CD4-positive, alpha-beta T cell treated with Interleukin-15 for 1 hour (primary cell): ENCODE measurements around the gene ITGB8.
"Not testable (repeated sequence)": the region's sequence is repeated elsewhere in the genome, so short reads cannot be mapped to it uniquely, and the experiment has no call there.

Experiments
- DNase-seq: peaks from one replicate; pipeline ENCODE4 v3.0.0-alpha.2; 2020

ITGB8 gene

DNA sequence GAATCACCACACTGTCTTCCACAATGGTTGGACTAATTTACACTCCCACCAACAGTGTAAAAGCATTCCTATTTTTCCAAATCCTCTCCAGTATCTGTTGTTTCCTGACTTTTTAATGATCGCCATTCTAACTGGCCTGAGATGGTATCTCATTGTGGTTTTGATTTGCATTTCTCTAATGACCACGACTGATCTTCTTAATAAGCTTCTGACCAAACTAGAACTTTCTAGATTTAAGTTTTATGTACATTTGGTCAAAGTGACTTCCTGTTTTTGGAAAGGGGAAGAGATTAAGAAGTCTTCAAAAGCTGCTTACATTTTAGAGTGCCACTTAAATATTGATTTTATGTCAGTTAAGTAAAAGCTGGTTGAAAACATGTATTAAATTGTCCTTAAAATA, 58.5 kb downstream of the ITGB8 start:
- not testable (repeated sequence) for DNase-seq

DNA sequence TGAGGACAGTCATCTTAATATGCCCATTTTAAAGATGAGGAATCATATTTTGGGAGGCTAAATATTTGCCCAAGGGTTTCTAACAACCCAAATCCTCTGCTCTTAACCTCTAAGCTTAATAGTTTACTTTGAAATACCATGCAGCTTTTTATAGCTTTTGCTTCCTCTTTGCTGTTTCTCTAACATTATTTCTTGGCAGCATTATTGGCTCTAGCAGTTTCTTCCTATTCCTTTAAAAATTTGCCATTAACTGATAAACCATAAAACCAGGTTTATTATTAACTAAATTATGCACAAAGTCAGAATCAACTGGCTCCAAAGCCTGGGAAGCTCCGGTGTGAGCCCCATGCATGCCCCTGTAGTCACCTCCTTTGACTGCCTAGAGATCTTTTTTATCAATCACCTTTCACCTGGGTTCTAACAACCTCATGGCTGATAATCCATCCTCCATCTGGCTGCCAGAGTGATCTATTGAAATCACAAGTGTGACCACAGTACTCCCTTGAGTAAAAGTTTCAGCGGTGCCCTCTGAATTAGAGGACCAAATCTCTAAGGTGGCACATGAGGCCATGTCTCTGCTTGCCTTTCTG, 62.4 kb downstream of the ITGB8 start:
- DNase-seq: no peak

DNA sequence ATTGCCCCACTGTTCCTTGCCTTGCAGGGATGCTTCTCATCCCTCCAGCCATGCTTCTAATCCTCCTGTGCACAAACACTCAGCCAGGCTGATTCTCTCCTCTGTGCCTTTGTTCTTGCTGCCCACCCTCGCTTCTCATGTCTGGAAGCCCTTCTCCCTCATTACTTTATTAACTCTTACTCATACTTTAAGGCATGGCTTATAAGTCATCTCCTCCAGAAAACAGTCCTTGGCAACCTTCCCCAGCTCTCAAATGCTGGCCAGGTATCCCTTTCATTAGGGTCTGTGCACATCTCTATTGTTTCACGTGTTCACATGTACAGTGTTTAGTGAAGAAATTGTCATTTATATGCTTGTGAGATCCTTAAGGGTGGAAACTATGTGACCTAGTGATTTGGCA, 62.9 kb downstream of the ITGB8 start:
- no peak for DNase-seq

DNA sequence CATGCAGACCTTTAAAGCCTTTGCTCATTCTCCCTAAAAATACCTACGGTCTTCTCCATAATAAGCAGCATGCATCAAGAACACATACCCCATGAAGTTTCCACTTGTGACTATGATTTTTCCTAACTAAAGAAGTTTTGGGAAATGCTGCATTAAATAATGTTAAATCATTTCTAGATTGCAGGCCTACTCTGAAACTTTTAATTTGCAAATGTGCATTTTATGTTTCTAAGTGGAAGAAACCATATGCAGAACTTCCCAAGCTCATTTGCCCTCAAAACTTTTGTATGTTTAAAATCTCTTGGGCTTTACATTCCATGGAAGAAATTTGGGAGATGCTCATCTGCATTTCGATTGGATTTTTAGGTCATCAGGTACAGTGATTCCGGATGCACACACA, 63.6 kb downstream of the ITGB8 start:
- DNase-seq: no peak

DNA sequence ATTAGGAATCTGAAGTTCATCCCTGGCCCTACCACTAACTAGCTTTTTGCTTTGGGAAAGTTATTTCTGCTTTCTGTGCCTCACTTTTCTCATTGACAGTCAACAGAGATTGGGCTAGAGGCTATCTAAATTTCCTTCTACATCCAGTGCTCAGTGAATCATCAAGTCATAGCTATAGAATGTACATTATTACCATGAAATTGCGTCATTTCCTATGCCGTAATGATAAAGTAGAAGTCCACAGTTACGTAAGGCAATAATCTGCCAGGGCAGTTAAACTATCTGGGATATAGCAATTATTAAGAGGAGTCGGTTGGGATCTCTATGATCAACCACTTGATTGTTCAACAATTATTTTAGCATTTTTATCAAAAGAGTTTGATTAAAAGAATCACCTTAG, 64.4 kb downstream of the ITGB8 start:
- no peak for DNase-seq

DNA sequence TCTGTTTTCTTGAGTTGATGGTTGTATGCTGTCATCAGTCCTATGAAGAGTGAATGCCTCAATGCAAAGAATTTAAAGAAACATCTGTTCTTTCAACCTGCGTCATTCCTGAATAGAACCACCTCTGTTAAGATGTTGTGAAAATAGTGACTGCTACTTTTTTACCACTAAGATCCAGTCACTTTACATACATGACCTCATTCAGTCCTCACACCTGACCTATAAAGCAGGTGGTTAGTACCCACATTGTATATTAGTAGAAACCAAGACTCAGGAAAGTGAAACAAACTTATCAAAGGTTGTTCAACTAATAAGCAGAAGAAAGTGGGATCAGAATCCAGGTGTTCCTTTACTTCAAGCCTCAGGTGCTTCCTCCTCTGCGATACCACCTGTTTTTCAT, 64.8 kb downstream of the ITGB8 start:
- DNase-seq: no peak

DNA sequence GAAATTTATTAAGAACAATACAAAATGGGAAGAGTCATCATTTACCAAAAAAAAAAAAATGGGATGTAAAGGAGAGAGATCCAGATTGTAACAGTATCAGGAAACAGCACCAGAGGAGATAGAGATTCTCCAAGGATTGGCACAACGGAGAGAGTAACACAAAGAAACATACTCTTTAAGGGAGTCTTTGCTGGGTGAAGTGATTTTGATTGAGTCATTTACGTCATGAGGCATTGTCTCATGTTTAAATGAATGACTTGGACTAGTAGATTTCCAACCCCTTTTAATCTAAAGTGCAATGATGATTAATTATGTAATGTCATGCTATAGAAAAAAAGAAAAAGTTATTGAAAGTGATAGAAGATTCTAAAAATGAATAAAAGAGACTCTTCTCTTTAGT, 68.8 kb downstream of the ITGB8 start:
- no peak for DNase-seq

DNA sequence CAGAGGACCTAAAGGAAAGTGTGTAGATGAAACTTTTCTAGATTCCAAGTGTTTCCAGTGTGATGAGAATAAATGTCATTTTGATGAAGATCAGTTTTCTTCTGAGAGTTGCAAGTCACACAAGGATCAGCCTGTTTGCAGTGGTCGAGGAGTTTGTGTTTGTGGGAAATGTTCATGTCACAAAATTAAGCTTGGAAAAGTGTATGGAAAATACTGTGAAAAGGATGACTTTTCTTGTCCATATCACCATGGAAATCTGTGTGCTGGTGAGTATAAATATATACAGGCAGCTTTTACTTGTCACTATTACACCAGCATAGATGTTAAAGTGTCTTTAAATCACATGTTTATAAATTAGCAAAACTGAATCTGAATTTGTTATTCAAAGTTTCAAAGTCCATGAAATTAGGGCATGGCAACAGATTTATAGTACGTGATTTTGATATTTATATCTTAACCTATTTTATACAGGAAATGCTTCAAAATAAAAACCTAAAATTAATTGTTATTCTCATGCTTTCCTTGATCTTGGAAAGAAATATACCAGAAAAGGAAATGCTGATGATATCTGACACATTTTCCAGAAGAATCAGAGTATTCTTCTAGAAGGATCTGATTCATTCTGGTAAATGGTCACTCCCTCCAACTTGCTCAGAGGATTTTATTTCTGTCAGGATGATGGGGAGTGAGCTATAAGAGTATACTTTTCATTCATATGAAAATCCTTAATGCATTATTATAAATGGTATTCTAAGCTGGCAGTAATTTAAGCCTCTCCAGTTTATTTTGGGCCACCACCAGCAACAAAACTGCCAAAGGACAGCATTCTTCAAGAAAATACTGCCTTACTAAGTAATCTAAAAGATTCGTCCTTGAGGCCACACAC, 71.4 kb downstream of the ITGB8 start:
- DNase-seq: no peak

DNA sequence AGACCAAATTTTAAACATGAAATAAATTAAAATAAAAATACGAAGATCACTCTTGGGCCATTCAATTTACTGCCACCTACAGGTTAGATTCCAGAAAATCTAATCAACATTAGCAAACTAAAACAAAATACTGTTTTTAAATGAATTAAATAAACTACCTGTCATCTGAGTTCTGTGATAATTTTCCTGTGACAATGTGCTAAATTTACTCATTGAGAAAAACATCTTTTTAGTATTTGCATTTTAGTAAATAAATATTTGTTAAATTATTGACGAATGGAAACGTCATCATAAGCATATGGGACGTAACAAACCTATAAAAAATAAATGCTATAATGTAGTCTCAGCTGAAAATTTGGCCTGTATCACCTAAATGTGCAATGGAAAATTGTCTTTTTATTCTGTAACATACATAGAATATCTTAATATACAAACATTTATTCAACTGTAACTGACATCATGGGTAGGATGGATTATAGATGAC, 72.1 kb downstream of the ITGB8 start:
- no peak for DNase-seq

DNA sequence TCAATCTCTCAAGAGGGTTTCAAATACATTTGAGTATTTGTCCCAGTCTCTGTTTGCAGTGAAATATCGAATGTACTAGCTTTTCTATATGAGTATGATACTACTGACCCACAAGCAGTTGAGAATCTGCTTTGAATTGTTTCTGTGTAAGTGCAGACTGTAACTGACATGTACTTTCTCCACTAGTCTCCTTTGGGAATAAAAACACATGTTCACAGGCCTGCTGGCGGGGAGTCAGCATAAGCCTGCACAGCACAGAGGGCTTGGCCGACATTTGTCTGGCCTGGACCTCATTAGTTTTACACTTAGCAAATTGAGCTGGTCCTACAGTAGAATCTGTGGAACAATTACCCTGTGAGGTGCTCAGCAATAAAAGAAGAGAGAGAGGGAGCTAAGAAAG, 72.6 kb downstream of the ITGB8 start:
- no peak for DNase-seq

DNA sequence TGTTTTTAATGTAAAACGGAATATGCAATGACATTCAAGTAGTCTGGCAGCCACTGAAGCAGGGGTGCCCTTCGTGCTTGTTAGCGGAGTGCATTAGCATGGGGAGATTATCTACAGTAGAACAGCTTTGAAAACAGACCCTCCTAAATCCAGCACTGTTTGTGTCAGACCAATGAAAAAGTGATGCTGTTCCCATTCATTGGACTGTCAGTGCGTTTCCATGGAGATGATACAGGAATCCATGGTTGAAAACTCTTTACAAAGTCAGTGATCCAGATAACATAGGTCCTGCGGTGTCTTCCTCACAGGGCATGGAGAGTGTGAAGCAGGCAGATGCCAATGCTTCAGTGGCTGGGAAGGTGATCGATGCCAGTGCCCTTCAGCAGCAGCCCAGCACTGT, 73.6 kb downstream of the ITGB8 start:
- DNase-seq: no peak

DNA sequence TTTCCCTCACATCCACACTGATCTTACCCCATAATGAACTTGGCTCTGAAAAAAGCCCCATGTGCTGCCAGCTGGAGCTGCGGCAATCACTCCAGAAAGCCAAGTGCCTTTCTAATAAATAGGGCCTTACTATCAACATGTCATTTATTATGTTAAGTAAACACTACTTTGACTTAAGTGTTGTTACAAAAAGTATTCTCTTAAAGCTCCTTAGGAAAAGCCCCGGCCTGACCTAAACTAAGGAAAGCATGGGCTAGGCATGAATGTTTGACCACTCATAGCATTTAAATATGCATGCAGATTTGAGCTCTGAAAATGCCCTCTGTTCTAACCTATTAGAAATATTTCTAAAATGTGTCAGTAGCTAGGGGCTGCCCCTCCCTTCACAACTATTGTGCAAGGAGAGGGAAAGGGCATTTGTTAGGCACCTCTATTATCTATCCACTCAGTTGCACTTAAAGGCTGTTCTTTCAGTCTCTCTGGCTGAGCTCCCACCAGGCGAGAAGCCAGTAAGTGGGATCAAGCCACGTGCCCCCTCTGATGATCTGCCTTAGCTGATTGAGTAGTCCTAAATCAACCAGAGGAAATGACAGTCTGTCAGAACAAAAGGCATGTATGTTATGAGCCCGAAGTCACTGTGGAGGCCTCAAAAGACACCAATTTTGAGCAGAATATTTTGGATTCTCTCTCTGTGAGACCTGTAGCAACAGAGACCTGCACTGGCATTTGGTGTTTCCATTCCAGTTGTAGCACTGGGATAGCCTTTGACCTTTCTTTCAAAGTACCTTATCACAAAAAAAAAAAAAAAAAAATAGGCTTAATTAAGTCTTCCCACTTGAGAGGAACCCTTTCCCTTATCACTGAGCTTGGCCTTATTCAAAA, 77.1 kb downstream of the ITGB8 start:
- no peak for DNase-seq

DNA sequence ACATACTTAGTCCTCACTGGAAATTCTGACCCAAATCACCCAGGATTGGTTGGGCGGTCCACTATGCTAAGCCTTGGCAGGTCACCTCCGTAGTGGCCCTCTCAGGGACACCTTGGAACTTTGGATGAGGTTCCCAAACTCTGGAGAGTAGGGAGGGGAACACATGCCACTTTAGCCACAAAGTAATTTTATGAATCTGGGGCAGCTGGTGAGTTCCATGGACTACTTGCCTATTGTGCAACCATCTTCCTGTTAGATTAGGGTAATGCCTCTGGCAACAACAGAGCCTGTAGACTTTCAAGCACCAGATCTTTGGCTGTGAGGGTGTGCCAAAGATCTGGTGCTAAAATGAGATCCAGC, 77.7 kb downstream of the ITGB8 start:
- no peak for DNase-seq

DNA sequence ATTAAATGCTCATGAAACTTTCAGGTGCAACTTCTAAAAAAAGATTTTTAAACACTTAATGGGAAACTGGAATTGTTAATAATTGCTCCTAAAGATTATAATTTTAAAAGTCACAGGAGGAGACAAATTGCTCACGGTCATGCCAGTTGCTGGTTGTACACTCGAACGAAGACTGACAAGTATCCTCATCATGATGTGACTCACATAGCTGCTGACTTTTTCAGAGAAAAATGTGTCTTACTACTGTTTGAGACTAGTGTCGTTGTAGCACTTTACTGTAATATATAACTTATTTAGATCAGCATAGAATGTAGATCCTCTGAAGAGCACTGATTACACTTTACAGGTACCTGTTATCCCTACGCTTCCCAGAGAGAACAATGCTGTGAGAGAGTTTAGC, 79.3 kb downstream of the ITGB8 start:
- DNase-seq: no peak

DNA sequence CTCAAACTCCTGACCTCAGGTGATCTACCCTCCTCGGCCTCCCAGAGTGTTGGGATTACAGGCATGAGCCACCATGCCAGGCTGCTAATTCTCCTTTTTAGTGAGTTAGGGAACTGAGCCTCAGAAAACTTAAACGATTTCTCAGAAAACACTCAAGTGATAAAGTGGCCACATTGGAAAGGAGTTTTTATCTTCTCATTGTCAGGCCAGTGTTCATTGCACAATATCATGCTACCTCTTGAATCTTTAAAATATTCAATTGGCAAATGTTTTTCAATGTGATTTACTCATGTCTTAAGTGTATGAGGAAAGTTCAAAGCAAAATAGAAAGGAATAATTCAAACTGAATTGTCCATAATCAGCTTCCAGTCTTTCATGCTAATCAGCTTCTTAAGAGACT, 80.7 kb downstream of the ITGB8 start:
- no peak for DNase-seq

DNA sequence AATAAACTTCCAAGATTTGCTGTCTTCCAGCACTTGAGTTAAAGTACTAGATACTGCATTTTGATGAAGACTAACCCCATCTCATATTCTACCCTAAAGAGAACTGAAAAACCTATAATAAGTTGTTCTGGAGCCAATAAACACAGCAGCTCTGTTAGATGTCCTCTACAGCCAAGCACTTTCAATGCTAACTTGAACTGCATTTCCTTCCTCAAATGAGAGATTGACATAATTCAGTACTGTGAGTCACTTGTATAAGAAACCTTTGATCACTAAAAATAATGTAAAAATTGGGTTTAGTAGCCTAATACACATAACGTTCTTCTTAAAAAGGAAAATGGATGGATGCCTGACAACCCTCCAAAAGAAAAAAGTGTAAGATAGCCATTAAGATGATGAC, 81.3 kb downstream of the ITGB8 start:
- no peak for DNase-seq

DNA sequence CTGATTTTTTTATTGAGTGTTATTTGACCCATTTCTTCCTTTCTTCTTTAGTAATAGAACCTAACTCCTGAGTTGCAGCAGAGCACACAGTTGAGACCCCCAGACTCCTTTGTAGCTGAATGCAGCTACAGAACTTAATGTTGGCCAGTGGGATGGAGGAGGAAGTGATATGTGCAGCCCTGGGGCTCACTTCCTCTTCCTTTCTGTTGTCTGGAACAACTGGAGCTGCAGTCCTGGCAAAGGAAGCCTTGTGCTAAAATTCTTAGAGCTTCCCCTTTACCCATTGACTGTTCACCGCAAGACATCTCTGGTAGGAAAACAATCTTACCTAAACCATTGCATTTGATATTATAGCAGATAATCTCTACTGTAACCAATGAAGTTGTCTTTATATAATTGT, 86.6 kb downstream of the ITGB8 start:
- peak; percentile 30 for DNase-seq

DNA sequence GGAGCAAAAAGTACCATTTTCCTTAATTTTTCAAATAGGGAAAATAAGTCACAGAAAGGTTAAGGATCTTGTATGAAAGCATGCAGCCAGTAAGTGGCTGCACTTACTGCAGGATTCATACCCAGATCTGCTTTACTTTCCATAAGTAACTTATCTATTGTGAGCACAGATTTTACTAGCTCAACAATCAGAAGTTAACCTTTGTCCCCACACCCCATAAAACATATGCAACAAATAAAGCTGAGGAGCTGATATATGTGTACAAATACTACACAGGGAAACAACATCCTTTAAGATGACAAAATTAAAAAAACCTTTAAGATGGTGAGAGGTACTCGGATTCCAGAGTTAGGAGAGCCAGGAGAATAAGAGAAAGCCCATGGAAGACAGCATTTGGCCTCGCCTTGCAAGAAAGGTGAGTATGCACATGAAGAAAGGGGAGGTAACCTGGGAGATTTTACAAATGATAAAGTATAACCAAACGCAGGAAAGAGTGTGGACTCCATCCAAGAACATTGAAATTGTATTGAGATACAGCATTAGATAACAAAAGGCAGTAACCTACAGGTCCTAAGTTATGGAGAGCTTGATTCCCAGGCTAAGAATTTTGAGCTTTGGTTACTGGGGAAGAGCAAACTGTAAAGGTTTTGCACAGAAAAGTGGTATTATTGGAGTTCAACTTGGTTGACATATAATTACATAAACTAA, 87.1 kb downstream of the ITGB8 start:
- DNase-seq: no peak

DNA sequence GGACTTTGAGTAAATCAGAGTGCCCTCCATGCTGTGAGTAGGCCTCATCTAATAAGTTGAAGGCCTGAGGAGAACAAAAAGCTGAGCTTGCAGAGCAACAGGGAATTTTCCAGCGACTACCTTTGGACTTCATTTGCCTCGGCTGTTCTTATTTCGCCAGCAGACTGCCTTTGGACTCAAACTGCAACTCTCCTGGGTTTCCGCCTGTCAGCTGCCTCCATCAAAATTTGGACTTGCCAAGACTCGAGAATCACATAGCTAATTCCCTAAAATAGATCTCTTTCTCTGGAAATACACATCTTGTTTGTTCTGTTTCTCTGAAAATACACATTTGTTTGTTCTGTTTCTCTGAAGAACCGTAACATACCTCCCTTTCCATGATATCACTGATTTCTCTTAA, 93.8 kb downstream of the ITGB8 start:
- DNase-seq: no peak

DNA sequence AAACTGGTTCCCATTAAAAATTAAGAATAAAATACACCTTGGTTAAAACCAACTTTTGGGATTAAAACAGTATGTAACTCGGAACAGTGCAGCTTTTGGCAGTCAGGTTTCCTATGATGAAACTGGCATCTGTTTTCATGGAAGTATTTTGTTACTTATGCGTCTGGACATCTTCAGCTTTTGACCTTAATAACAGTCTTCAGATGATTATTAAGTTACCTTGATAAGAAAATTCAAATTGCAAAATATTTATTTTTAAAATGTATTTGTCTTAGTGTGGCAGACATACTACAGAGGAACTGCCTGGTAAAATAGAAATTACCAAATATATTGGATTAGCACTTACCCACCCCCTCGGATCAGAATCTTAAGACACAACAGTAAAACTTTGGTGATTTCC, 100.0 kb downstream of the ITGB8 start:
- no peak for DNase-seq

DNA sequence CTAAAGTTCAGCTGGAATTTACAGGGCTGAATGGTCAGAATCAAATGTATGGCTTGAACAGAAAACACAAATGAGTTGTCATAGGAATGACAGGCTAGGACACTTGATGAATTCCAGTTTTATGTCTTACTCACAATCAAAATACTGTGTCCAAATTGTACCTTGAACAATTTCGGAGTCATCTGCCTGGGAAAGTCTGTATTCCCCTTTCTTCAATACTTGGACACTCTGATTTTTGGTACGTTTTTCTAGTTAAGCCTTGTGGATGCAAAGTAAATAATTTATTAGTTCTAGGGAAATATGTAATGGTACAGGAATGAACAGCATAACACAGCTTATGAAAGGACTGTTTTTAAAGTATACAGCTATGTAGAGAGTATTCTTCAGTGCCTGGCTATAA, 100.4 kb downstream of the ITGB8 start:
- no peak for DNase-seq

DNA sequence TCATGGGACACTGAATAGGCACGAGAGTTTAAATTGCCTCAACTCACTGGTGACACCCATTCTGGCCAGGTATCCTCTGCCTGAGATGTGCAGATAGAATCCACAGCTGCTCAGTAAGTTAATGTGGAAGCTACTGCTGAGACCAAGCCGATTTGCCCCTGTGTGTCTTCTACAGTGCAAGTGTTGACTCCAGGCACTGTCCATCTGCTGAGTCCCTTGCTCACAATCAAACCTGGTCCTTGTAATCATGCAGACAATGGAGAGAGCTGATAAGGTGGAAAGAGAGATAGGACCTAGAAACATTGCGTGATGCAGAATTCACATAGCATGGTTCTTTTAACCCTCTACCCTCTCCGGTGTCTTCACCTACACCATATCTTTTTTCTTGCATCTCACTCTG, 101.4 kb downstream of the ITGB8 start:
- DNase-seq: no peak

DNA sequence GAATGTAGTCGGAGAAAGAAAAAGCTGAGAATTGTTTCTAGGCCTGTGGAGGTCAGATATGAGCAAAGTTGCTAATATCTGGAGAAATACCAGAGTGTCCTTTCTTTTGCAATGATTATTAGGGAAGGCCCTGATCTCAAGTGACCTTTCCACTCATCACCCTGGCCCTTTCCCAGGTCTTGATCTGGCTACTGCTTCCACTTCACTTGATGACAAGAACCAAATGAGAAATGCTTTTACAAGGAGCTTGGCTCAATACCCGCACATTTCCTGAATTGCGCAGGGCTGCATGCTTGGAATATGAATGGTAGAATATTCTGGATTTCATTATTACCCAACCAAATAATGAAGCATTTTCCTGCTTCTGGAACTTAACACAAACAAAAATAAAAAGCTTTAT, 104.6 kb downstream of the ITGB8 start:
- no peak for DNase-seq
